SU-DHL-6 (cell line): ENCODE data around the gene CD36.

Source experiments
- EZH2phosphoT487 ChIP-seq: fragments of 200-600 bp; sonication (generic), shearing (Covaris generic); conservative IDR thresholded peaks from 2 replicates; pipeline ENCODE4 v1.6.1; 2018; ENCODE audit warnings: mild to moderate bottlenecking, antibody characterized with exemption, low read length, moderate library complexity, mixed read lengths
- TF ChIP-seq, protein P1 (sequence below): fragments of 200-600 bp; sonication (generic); IDR thresholded peaks from one replicate; pipeline ENCODE4 v1.5.1; 2017; ENCODE audit warnings: antibody characterized with exemption, mild to moderate bottlenecking, low read length, moderate library complexity; ENCODE audit not compliant: insufficient read depth, poor library complexity, severe bottlenecking

DNA sequence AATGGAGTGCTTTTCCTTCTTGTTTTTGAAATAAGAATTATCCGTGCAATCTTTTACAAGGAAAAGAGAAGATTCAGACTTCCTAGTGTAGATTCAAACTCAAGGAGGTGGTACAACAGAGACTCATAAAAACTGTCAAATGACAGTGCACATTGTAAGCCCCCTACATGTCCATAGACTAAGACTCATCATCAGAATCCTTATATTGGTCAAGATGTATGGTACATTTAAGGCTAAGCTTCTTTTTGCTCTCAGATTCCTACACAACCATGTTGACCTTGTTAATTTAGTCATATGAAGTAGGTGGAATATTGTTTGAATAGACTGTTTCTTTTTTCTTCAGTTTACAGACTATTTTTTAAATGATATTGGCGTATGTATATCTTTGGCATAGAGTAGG lies 11.6 kb downstream of the CD36 start:
- TF ChIP-seq, protein P1, sequence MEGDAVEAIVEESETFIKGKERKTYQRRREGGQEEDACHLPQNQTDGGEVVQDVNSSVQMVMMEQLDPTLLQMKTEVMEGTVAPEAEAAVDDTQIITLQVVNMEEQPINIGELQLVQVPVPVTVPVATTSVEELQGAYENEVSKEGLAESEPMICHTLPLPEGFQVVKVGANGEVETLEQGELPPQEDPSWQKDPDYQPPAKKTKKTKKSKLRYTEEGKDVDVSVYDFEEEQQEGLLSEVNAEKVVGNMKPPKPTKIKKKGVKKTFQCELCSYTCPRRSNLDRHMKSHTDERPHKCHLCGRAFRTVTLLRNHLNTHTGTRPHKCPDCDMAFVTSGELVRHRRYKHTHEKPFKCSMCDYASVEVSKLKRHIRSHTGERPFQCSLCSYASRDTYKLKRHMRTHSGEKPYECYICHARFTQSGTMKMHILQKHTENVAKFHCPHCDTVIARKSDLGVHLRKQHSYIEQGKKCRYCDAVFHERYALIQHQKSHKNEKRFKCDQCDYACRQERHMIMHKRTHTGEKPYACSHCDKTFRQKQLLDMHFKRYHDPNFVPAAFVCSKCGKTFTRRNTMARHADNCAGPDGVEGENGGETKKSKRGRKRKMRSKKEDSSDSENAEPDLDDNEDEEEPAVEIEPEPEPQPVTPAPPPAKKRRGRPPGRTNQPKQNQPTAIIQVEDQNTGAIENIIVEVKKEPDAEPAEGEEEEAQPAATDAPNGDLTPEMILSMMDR = no peak
- TF ChIP-seq EZH2phosphoT487 = no peak
